Stimulated activated CD4-positive, alpha-beta T cell treated with anti-CD3 and anti-CD28 coated beads, Interleukin-12 subunit alpha, Interleukin-12 subunit beta, amount 100 ng/mL, for 24 hours (primary cell): ENCODE results near the gene ARL15.

Experiments
- DNase-seq, 2 experiments: peaks; one replicate each; pipeline ENCODE4 v3.0.0-alpha.2; 2020; ENCODE audit warnings: low read depth in 2 of 2

The ARL15 gene

GRCh38 chr5:54207566-54207965 lies 102.8 kb downstream of the ARL15 start:
- no peak for DNase-seq

- no peak for DNase-seq
Observed at GRCh38 chr5:54206580-54207229, 103.7 kb downstream of the ARL15 start.

- DNase-seq, result no peak
Observed at GRCh38 chr5:54205918-54206317, 104.5 kb downstream of the ARL15 start.

- no peak for DNase-seq
Observed at GRCh38 chr5:54205453-54205852, 104.9 kb downstream of the ARL15 start.

GRCh38 chr5:54197018-54197417 lies 113.4 kb downstream of the ARL15 start:
- no peak for DNase-seq

GRCh38 chr5:54195701-54196100 lies 114.7 kb downstream of the ARL15 start:
- DNase-seq, result no peak

GRCh38 chr5:54194318-54194717 lies 116.1 kb downstream of the ARL15 start:
- DNase-seq, result no peak

- DNase-seq, result no peak
Observed at GRCh38 chr5:54187694-54188093, 122.7 kb downstream of the ARL15 start.

- DNase-seq, result no peak
Observed at GRCh38 chr5:54186912-54187445, 123.4 kb downstream of the ARL15 start.

- no peak for DNase-seq
Observed at GRCh38 chr5:54186108-54186507, 124.3 kb downstream of the ARL15 start.

GRCh38 chr5:54184806-54185205 lies 125.6 kb downstream of the ARL15 start:
- DNase-seq, result no peak

- DNase-seq, result no peak
Observed at GRCh38 chr5:54180630-54181031, 129.7 kb downstream of the ARL15 start.

GRCh38 chr5:54178991-54179390 lies 131.4 kb downstream of the ARL15 start:
- DNase-seq, result no peak

- DNase-seq, result no peak
Observed at GRCh38 chr5:54178207-54178606, 132.2 kb downstream of the ARL15 start.

GRCh38 chr5:54177058-54177457 lies 133.3 kb downstream of the ARL15 start:
- no peak for DNase-seq

- no peak for DNase-seq
Observed at GRCh38 chr5:54176066-54176830, 134.1 kb downstream of the ARL15 start.

- DNase-seq, result no peak
Observed at GRCh38 chr5:54173251-54173650, 137.1 kb downstream of the ARL15 start.

GRCh38 chr5:54171645-54172384 lies 138.6 kb downstream of the ARL15 start:
- DNase-seq, result no peak

- DNase-seq, result no peak
Observed at GRCh38 chr5:54165687-54166086, 144.7 kb downstream of the ARL15 start.

- no peak for DNase-seq
Observed at GRCh38 chr5:54162184-54162583, 148.2 kb downstream of the ARL15 start.

GRCh38 chr5:54160329-54160728 lies 150.0 kb downstream of the ARL15 start:
- no peak for DNase-seq

GRCh38 chr5:54159893-54160195 lies 150.5 kb downstream of the ARL15 start:
- DNase-seq, result no peak
